GM12878 (cell line): ENCODE results near the gene CEP97. TPM values are rescaled to one million over a fixed set of nuclear protein-coding genes. Genes with fewer than 3 reads are reported as not detected.

Source experiments
- ATAC-seq: fragments of 200-7000 bp; cut with Tn5 transposase; 3 replicates; pipeline ENCODE4 v1.9.1; 2020; ENCODE audit warnings: mild to moderate bottlenecking, moderate library complexity
- BruUV-seq: library from RNA; stranded (reverse); fragments of 400-500 nt; replicated peaks from 2 replicates; lab custom pipeline; 2021; lab: Mats Ljungman, UMichigan
- CTCF ChIA-PET: fragments of 300-600 bp; sonication (Branson Sonifier 250); formaldehyde crosslinking; extraction: SDS; loops from one replicate; lab custom pipeline; 2021; ENCODE audit warnings: inconsistent platforms; lab: Yijun Ruan, JAX
- POLR2A ChIA-PET: fragments of 350-600 bp; formaldehyde crosslinking; extraction: SDS; loops from one replicate; lab custom pipeline; 2021; ENCODE audit warnings: inconsistent platforms; lab: Charles Lee
- RAD21 ChIA-PET: fragments of 300-600 bp; sonication (Branson Sonifier 250); formaldehyde crosslinking; loops from one replicate; lab custom pipeline; 2023; ENCODE audit warnings: antibody characterized with exemption; ENCODE audit not compliant: unreplicated experiment; lab: Charles Lee
- SMC1A ChIA-PET: fragments of 300-600 bp; sonication (Branson Sonifier 250); formaldehyde crosslinking; loops from one replicate; lab custom pipeline; 2023; ENCODE audit not compliant: unreplicated experiment, uncharacterized antibody; lab: Charles Lee
- DNase-seq: peaks from one replicate; pipeline ENCODE4 v3.0.0-alpha.2; 2011; ENCODE audit warnings: low read depth, low spot score
- FAIRE-seq: peaks from 3 replicates; lab custom pipeline; 2011; peaks lifted over from hg19 to GRCh38; lab: Jason Lieb, UNC
- H2AFZ ChIP-seq: 2 replicates; pipeline ENCODE4 v1.6.0; 2011; ENCODE audit warnings: low read depth, low read length, control low read depth; ENCODE audit not compliant: control insufficient read depth
- H3K27ac ChIP-seq: 2 replicates; pipeline ENCODE4 v1.5.1; 2011; ENCODE audit warnings: control low read depth; ENCODE audit not compliant: control insufficient read depth, insufficient read depth
- H3K27me3 ChIP-seq, 2 experiments: replicated peaks in 1 of 2; 2 replicates each; pipeline versions ENCODE4 v1.6.0 to v1.6.1; 2011; ENCODE audit warnings: low read length in 1 of 2; ENCODE audit not compliant: control insufficient read depth in 2 of 2, insufficient read depth in 2 of 2
- H3K36me3 ChIP-seq, 2 experiments: 2 replicates each; pipeline ENCODE4 v1.5.1; 2011; ENCODE audit warnings: low read length in 1 of 2; ENCODE audit not compliant: control insufficient read depth in 2 of 2, insufficient read depth in 2 of 2
- H3K4me1 ChIP-seq: 2 replicates; pipeline ENCODE4 v1.6.1; 2011; ENCODE audit warnings: mild to moderate bottlenecking, low read length, moderate library complexity, mixed read lengths; ENCODE audit not compliant: control insufficient read depth, insufficient read depth
- H3K4me2 ChIP-seq: 2 replicates; pipeline ENCODE4 v1.6.0; 2011; ENCODE audit warnings: control low read depth; ENCODE audit not compliant: control insufficient read depth, insufficient read depth
- H3K4me3 ChIP-seq: fragments of 200-600 bp; sonication (generic); 2 replicates; pipeline ENCODE4 v1.5.1; 2016
- H3K79me2 ChIP-seq: 2 replicates; pipeline ENCODE4 v1.6.0; 2011; ENCODE audit warnings: low read length; ENCODE audit not compliant: control insufficient read depth, insufficient read depth
- H3K9ac ChIP-seq: 2 replicates; pipeline ENCODE4 v1.8.0; 2011; ENCODE audit warnings: low read length, control low read depth, mixed read lengths; ENCODE audit not compliant: control insufficient read depth, insufficient read depth
- H3K9me3 ChIP-seq: replicated peaks from 3 replicates; pipeline ENCODE4 v1.5.1; 2011; ENCODE audit warnings: mild to moderate bottlenecking, low read length; ENCODE audit not compliant: control insufficient read depth, insufficient read depth
- H4K20me1 ChIP-seq: 2 replicates; pipeline ENCODE4 v1.6.0; 2011; ENCODE audit not compliant: control insufficient read depth, insufficient read depth
- BCL11A ChIP-seq: IDR thresholded peaks from 2 replicates; pipeline ENCODE4 v1.6.1; 2011; ENCODE audit warnings: low read depth, low read length
- BRCA1 ChIP-seq: IDR thresholded peaks from 2 replicates; pipeline ENCODE4 v1.6.1; 2011; ENCODE audit warnings: low read depth, low read length, improper control_type of control experiment
- CBFB ChIP-seq: IDR thresholded peaks from 2 replicates; pipeline ENCODE4 v1.6.1; 2016; ENCODE audit warnings: antibody characterized with exemption, low read depth
- CBX5 ChIP-seq: sonication (generic); IDR thresholded peaks from 2 replicates; pipeline ENCODE4 v1.6.1; 2016; ENCODE audit warnings: low read depth, moderate library complexity, mild to moderate bottlenecking, inconsistent platforms
- E2F8 ChIP-seq: fragments of 450-650 bp; IDR thresholded peaks from 2 replicates; pipeline ENCODE4 v1.6.1; 2018; ENCODE audit warnings: mild to moderate bottlenecking, low read depth, moderate library complexity; ENCODE audit not compliant: partially characterized antibody
- ETV6 ChIP-seq, 2 experiments: fragments of 450-650 bp in 1 of 2; IDR thresholded peaks in 1 of 2; conservative IDR thresholded peaks in 1 of 2; 2 replicates each; pipeline ENCODE4 v1.6.1; 2014; ENCODE audit warnings: antibody characterized with exemption in 1 of 2, borderline replicate concordance in 1 of 2, low read depth in 1 of 2, mild to moderate bottlenecking in 1 of 2, moderate library complexity in 1 of 2
- IKZF1 ChIP-seq: fragments of 450-650 bp; conservative IDR thresholded peaks from 2 replicates; pipeline ENCODE4 v1.6.1; 2017; ENCODE audit warnings: antibody characterized with exemption, mild to moderate bottlenecking
- IKZF2 ChIP-seq, 2 experiments: fragments of 450-650 bp; IDR thresholded peaks; 2 replicates each; pipeline ENCODE4 v1.6.1; 2017; ENCODE audit warnings: mild to moderate bottlenecking in 2 of 2, moderate library complexity in 2 of 2
- MTA3 ChIP-seq: IDR thresholded peaks from 2 replicates; pipeline ENCODE4 v1.6.1; 2012; ENCODE audit warnings: low read length, inconsistent platforms, borderline replicate concordance
- NFIC ChIP-seq: IDR thresholded peaks from 2 replicates; pipeline ENCODE4 v1.6.1; 2012; ENCODE audit warnings: low read depth, mild to moderate bottlenecking, inconsistent platforms, low read length, moderate library complexity
- NKRF ChIP-seq: fragments of 450-650 bp; conservative IDR thresholded peaks from 2 replicates; pipeline ENCODE4 v1.6.1; 2017; ENCODE audit warnings: mild to moderate bottlenecking, moderate library complexity
- NRF1 ChIP-seq: conservative IDR thresholded peaks from 2 replicates; pipeline ENCODE4 v1.6.1; 2011; ENCODE audit warnings: mild to moderate bottlenecking, low read depth, low read length, improper control_type of control experiment
- PAX8 ChIP-seq: fragments of 450-650 bp; IDR thresholded peaks from 2 replicates; pipeline ENCODE4 v1.6.1; 2017; ENCODE audit warnings: mild to moderate bottlenecking, moderate library complexity
- SIN3A ChIP-seq: IDR thresholded peaks from 2 replicates; pipeline ENCODE4 v1.6.1; 2012; ENCODE audit warnings: low read depth, low read length, improper control_type of control experiment
- SMARCA5 ChIP-seq: fragments of 450-650 bp; IDR thresholded peaks from 2 replicates; pipeline ENCODE4 v1.6.1; 2017; ENCODE audit warnings: mild to moderate bottlenecking
- SMC3 ChIP-seq: IDR thresholded peaks from 2 replicates; pipeline ENCODE4 v1.6.1; 2011; ENCODE audit warnings: low read length, improper control_type of control experiment, borderline replicate concordance
- STAT3 ChIP-seq: IDR thresholded peaks from 2 replicates; pipeline ENCODE4 v1.6.1; 2011; ENCODE audit warnings: low read depth, low read length, improper control_type of control experiment
- ZSCAN29 ChIP-seq: fragments of 450-650 bp; IDR thresholded peaks from 2 replicates; pipeline ENCODE4 v1.6.1; 2017; ENCODE audit warnings: mild to moderate bottlenecking, moderate library complexity
- WGBS: methylation state at CpG from one replicate; pipeline ENCODE4 v1.1.6; 2016; ENCODE audit warnings: low lambda C conversion rate; ENCODE audit not compliant: insufficient replicate concordance, insufficient coverage; ENCODE audit errors: missing lambda C conversion rate; 5-methylcytosine and 5-hydroxymethylcytosine counted together
- in situ Hi-C: fragments of 300-500 bp; cut with MboI; formaldehyde crosslinking; loops from 9 replicates; pipeline ENCODE4 v1.14.3; 2018; ENCODE audit warnings: mixed read lengths
- intact Hi-C: fragments of 100-400 bp; cut with micrococcal nuclease; formaldehyde crosslinking; loops from one replicate; pipeline ENCODE4 v1.14.2; 2022; ENCODE audit not compliant: unreplicated experiment
- polyA plus RNA-seq, 11 experiments: library from polyadenylated mRNA; depleted of rRNA in 4 of 11; unstranded in 6 of 11; stranded (reverse) in 5 of 11; fragments of >200 nt; fragmentation: Nextera tagmentation in 4 of 11; fragmentation: Illumina TruSeq in 1 of 11; extraction: Ambion mirVana in 4 of 11; extraction: Trizol in 1 of 11; gene quantifications; 1 replicate in 1 of 11; 2 replicates in 10 of 11; pipeline versions ENCODE4 v1.2.1 to v1.2.3, GENCODE V29; 2011 to 2016; ENCODE audit warnings: inconsistent platforms in 2 of 11, missing spikeins in 2 of 11, low read depth in 1 of 11
- total RNA-seq, 4 experiments: library from RNA; depleted of rRNA in 3 of 4; stranded (reverse); fragments of >200 nt in 3 of 4; fragmentation: Illumina TruSeq in 1 of 4; extraction: Trizol in 1 of 4; gene quantifications; 2 replicates each; pipeline versions ENCODE4 v1.2.1 to v1.2.3, GENCODE V29; 2013 to 2021

Gene CEP97
- total and polyA plus RNA-seq, 10 of the 15 experiments (the other 5 are each of a cell fraction or from before 2014, with no cell fraction given) = 1.9 to 13.7 (median 5.8) TPM

GRCh38 chr3:101677436-101678286, 46.8 kb upstream of the CEP97 start:
- in situ Hi-C loops = no loop called here
- TSS peak; percentile 82 for BruUV-seq
- SMC1A ChIA-PET = interaction anchor here (1.1 to 2.0 kb wide), 5 partner anchors 9 to 104 kb away, joined by 3 to 10 read pairs (median 3); partner anchors contain the start of genes PCNP and RPL24
- Histone ChIP-seq H3K27ac (peak overlapping the region; percentile 7), H3K4me3 (peak overlapping the region; percentile 78), H3K27me3 (no peaks in the 10 kb centered on the region), H3K79me2 (peaks cover 48% of the 10 kb centered on the region), H3K36me3 (peaks cover 8 to 20% of the 10 kb centered on the region in 2 experiments), H3K9ac (peak overlapping the region; percentile 26; the same call in 1 of the 2 replicates), H4K20me1 (no peaks in the 10 kb centered on the region), H3K4me1 (no peaks in the 10 kb centered on the region), H3K4me2 (peak overlapping the region; percentile 60), H3K9me3 (no peaks in the 10 kb centered on the region), H2AFZ (peak overlapping the region; percentile 15)
- RAD21 ChIA-PET = interaction anchor here (1.1 to 2.2 kb wide), 4 partner anchors 9 to 104 kb away, joined by 3 to 10 read pairs (median 6); partner anchors contain the start of genes PCNP and RPL24
- CTCF ChIA-PET = interaction anchor here (0.8 to 1.6 kb wide), 10 partner anchors 24 to 550 kb away, joined by 3 to 5 read pairs (median 4); partner anchors contain the start of genes CEP97 and PCNP
- DNase-seq = no peak
- 31% methylated on average over 29 of the region's 29 CpGs for WGBS
- no peak for FAIRE-seq
- intact Hi-C loops = loop anchor here (1.0 to 5.0 kb wide), 5 partner anchors 9 to 265 kb away; partner anchors contain the start of genes CEP97, PCNP, RPL24 and SENP7
- POLR2A ChIA-PET = interaction anchor here (0.9 to 4.9 kb wide), 7 partner anchors 8 to 174 kb away, joined by 3 to 46 read pairs (median 3); partner anchors contain the start of genes CEP97, PCNP and RPL24
- no peak for ATAC-seq
- peak; percentile 64; the same call in 1 of the 2 replicates for TF ChIP-seq PAX8
- no peak; the same call in 1 of the 2 replicates for TF ChIP-seq IKZF1
- TF ChIP-seq SMARCA5 = no peak
- no peak for TF ChIP-seq IKZF2 (IDR thresholded peaks at IDR 0.05)
- no peak for TF ChIP-seq CBX5
- 0 out of 2 replicates have a peak, but pooled peaks have one; percentile 2 for TF ChIP-seq MTA3
- no peak for TF ChIP-seq ZSCAN29
- TF ChIP-seq E2F8 = no peak
- no peak; the same call in 1 of the 2 replicates for TF ChIP-seq CBFB
- TF ChIP-seq NRF1 = no peak
- TF ChIP-seq BCL11A = no peak
- TF ChIP-seq ETV6 (conservative IDR thresholded peaks at IDR 0.05 in 1 of 2, IDR thresholded peaks at IDR 0.05 in 1 of 2; ENCODE audit: borderline replicate concordance in 1 of 2, low read depth in 1 of 2) = no peak
- TF ChIP-seq BRCA1 = no peak
- TF ChIP-seq NKRF = peak; percentile 48; the same call in 1 of the 2 replicates
- no peak for TF ChIP-seq SIN3A
- TF ChIP-seq STAT3 = no peak
- no peak for TF ChIP-seq SMC3
- no peak for TF ChIP-seq NFIC
